Memory B cell (primary cell): ENCODE measurements around the gene PIF1.

Experiments
- ATAC-seq: fragments of 150-1000 bp; cut with Tn5 transposase; 2 replicates; pipeline ENCODE4 v1.10.0; 2021; ENCODE audit warnings: low read depth, mild to moderate bottlenecking, moderate library complexity
- DNase-seq, 2 donors: peaks; one replicate each; pipeline ENCODE4 v3.0.0; 2022; ENCODE audit warnings: low spot score in 2 of 2
- H3K27ac Mint-ChIP-seq: one replicate; pipeline ENCODE4 v1.8.0; 2022; ENCODE audit warnings: mild to moderate bottlenecking, moderate library complexity, mixed read lengths
- H3K27me3 Mint-ChIP-seq: one replicate; pipeline ENCODE4 v1.8.0; 2022; ENCODE audit warnings: mixed read lengths
- H3K36me3 Mint-ChIP-seq: one replicate; pipeline ENCODE4 v1.8.0; 2022; ENCODE audit warnings: mild to moderate bottlenecking, mixed read lengths
- H3K4me1 Mint-ChIP-seq: one replicate; pipeline ENCODE4 v1.8.0; 2022; ENCODE audit warnings: mixed read lengths
- H3K4me3 Mint-ChIP-seq: one replicate; pipeline ENCODE4 v1.8.0; 2022; ENCODE audit warnings: mild to moderate bottlenecking, moderate library complexity, mixed read lengths
- H3K9me3 Mint-ChIP-seq: one replicate; pipeline ENCODE4 v1.8.0; 2022; ENCODE audit warnings: mixed read lengths

The PIF1 gene

DNA sequence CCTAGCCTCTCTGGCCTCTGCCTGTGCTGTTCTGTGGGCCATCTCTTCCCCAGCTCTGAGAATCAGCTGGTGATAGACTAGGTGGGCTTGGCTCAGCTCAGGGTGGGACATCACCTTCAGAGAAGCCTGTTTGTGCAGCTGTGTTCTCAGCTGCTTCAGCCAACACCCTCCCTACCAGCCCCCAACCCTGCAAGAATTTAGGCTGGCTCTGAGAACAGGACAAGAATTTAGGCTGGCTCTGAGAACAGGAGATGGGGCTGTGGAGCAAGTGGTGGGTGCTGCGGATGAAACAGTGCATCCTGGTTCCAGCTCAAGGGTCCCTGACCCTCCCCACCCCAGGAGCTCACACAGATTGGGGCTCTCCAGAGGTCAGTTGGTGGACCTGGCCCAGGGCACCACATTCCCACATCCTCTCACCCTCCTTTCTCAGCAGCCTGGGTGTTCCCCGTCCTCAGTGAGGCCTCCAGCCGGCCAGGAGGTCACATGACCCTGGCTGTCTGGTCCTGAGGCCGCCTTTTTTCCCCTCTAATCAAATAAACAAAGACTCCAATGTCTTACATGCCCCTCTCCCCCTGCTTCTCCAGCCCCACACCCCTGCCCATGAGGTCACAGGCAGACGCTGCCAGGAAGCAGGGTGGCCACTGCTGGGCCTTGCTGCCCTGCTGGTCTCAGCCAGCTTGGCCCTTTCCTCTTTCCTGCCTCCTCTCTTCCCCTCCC is 31.1 kb upstream of the PIF1 start:
- no peaks in the 10 kb centered on the region for H3K27me3 Mint-ChIP-seq
- ATAC-seq (no peak), DNase-seq (no peak)
- H3K9me3 Mint-ChIP-seq, result no peaks in the 10 kb centered on the region
- H3K27ac Mint-ChIP-seq, result peak overlapping the region; percentile 79
- peaks cover 33% of the 10 kb centered on the region for H3K36me3 Mint-ChIP-seq
- peaks cover 42% of the 10 kb centered on the region for H3K4me1 Mint-ChIP-seq
- H3K4me3 Mint-ChIP-seq, result peak overlapping the region; percentile 28

- Mint-ChIP-seq H3K4me1 (peaks cover 49% of the 10 kb centered on the region), H3K36me3 (peaks cover 38% of the 10 kb centered on the region), H3K9me3 (no peaks in the 10 kb centered on the region), H3K4me3 (no peak overlapping the region), H3K27me3 (no peaks in the 10 kb centered on the region), H3K27ac (peak overlapping the region; percentile 38)
- no peak for DNase-seq
- ATAC-seq, result no peak
Observed at GRCh38 chr15:64855205-64855975, 29.9 kb upstream of the PIF1 start.

GRCh38 chr15:64854526-64854925 is 29.1 kb upstream of the PIF1 start:
- no peak overlapping the region for H3K4me3 Mint-ChIP-seq
- peaks cover 50% of the 10 kb centered on the region for H3K4me1 Mint-ChIP-seq
- H3K36me3 Mint-ChIP-seq, result peaks cover 37% of the 10 kb centered on the region
- no peaks in the 10 kb centered on the region for H3K27me3 Mint-ChIP-seq
- no peak overlapping the region for H3K27ac Mint-ChIP-seq
- no peak for ATAC-seq
- DNase-seq, result no peak
- H3K9me3 Mint-ChIP-seq, result no peaks in the 10 kb centered on the region

DNA sequence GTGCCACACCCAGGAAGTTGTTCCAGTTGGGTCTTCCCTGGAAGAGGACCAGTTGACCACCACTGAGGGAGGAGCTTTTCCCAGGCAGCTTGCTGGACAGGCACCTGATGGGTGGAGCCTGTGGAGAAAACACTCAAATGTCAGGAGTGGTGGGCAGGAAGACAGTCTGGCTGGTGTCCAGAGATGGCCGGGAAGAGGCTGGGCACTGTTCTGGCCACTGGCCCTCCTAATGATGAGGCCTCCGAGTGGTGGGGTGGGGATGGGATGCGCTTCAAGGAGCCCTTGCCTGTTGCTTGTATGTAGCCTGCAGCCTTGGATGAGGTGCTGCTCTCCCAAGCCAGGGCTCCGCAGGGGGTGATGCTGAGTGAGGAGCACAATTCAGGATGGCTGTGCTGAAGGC is 28.6 kb upstream of the PIF1 start:
- DNase-seq (no peak), ATAC-seq (no peak)
- Mint-ChIP-seq H3K36me3 (peaks cover 37% of the 10 kb centered on the region), H3K4me3 (no peak overlapping the region), H3K9me3 (no peaks in the 10 kb centered on the region), H3K4me1 (peaks cover 50% of the 10 kb centered on the region), H3K27me3 (no peaks in the 10 kb centered on the region), H3K27ac (no peak overlapping the region)

- Mint-ChIP-seq H3K4me3 (no peak overlapping the region), H3K36me3 (peaks cover 37% of the 10 kb centered on the region), H3K4me1 (peaks cover 45% of the 10 kb centered on the region), H3K9me3 (no peaks in the 10 kb centered on the region), H3K27ac (peak overlapping the region; percentile 67), H3K27me3 (no peaks in the 10 kb centered on the region)
- ATAC-seq, result no peak
- DNase-seq, result no peak
Observed at GRCh38 chr15:64851503-64851840, 26.0 kb upstream of the PIF1 start.

GRCh38 chr15:64850778-64851502 is 25.5 kb upstream of the PIF1 start:
- no peak overlapping the region for H3K4me3 Mint-ChIP-seq
- H3K36me3 Mint-ChIP-seq, result peaks cover 32% of the 10 kb centered on the region
- DNase-seq (no peak), ATAC-seq (no peak)
- peak overlapping the region; percentile 67 for H3K27ac Mint-ChIP-seq
- H3K9me3 Mint-ChIP-seq, result no peaks in the 10 kb centered on the region
- no peaks in the 10 kb centered on the region for H3K27me3 Mint-ChIP-seq
- H3K4me1 Mint-ChIP-seq, result peaks cover 44% of the 10 kb centered on the region

DNA sequence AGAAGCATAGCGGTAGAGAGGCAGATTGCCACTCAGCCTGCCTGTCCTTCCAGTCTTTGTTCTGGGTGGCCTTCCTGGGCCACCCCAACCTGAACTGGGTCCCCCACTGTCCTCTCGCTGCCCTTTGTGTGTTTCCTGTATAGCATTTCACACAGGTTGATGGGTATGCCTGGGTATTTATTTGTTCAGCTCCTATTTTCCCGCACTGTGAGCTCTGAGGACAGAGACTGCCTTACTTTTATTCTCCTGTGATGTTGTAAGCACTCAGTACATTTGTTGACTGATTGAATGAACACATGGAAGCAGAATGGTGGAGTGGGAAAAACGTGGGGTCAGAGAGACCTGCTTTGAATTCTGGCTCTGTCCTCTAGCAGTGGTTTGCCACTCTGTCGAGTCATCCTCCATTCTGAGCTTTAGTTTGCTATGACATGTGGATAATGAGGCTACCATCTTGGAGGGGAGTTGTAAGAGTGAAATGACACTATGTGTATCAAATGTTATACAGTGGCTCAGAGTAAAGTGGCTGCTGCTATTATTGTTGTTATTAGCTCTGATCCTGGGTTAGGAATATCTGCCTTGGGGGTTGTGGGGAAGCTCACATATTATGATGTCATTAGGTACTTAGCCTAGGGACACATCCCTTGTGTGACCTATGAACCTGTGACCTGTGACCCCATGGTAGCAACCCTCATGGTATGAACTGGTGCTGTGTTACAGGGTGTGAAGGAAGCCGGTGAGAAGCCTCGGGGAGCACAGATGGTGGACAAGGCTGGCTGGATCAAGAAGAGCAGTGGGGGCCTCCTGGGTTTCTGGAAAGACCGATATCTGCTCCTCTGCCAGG is 22.6 kb upstream of the PIF1 start:
- H3K4me3 Mint-ChIP-seq, result peak overlapping the region; percentile 8
- H3K27ac Mint-ChIP-seq, result peak overlapping the region; percentile 63
- H3K9me3 Mint-ChIP-seq, result no peaks in the 10 kb centered on the region
- no peak for ATAC-seq
- H3K4me1 Mint-ChIP-seq, result peaks cover 54% of the 10 kb centered on the region
- no peak for DNase-seq
- no peaks in the 10 kb centered on the region for H3K27me3 Mint-ChIP-seq
- peaks cover 24% of the 10 kb centered on the region for H3K36me3 Mint-ChIP-seq

GRCh38 chr15:64847448-64847847 is 22.0 kb upstream of the PIF1 start:
- H3K27ac Mint-ChIP-seq, result peak overlapping the region; percentile 63
- peaks cover 24% of the 10 kb centered on the region for H3K36me3 Mint-ChIP-seq
- H3K4me3 Mint-ChIP-seq, result peak overlapping the region; percentile 32
- H3K4me1 Mint-ChIP-seq, result peaks cover 58% of the 10 kb centered on the region
- H3K9me3 Mint-ChIP-seq, result no peaks in the 10 kb centered on the region
- no peaks in the 10 kb centered on the region for H3K27me3 Mint-ChIP-seq
- ATAC-seq, result no peak
- DNase-seq, result no peak

GRCh38 chr15:64847016-64847415 is 21.6 kb upstream of the PIF1 start:
- no peak for ATAC-seq
- peak overlapping the region; percentile 63 for H3K27ac Mint-ChIP-seq
- peaks cover 25% of the 10 kb centered on the region for H3K36me3 Mint-ChIP-seq
- H3K4me3 Mint-ChIP-seq, result peak overlapping the region; percentile 44
- H3K9me3 Mint-ChIP-seq, result no peaks in the 10 kb centered on the region
- no peaks in the 10 kb centered on the region for H3K27me3 Mint-ChIP-seq
- peaks cover 60% of the 10 kb centered on the region for H3K4me1 Mint-ChIP-seq
- no peak for DNase-seq

- Mint-ChIP-seq H3K27me3 (no peaks in the 10 kb centered on the region), H3K4me3 (peak overlapping the region; percentile 100), H3K9me3 (no peaks in the 10 kb centered on the region), H3K27ac (peak overlapping the region; percentile 63), H3K4me1 (peaks cover 54% of the 10 kb centered on the region), H3K36me3 (peaks cover 17% of the 10 kb centered on the region)
- ATAC-seq, result no peak
- DNase-seq, result no peak
Observed at GRCh38 chr15:64845831-64846595, 20.6 kb upstream of the PIF1 start.

DNA sequence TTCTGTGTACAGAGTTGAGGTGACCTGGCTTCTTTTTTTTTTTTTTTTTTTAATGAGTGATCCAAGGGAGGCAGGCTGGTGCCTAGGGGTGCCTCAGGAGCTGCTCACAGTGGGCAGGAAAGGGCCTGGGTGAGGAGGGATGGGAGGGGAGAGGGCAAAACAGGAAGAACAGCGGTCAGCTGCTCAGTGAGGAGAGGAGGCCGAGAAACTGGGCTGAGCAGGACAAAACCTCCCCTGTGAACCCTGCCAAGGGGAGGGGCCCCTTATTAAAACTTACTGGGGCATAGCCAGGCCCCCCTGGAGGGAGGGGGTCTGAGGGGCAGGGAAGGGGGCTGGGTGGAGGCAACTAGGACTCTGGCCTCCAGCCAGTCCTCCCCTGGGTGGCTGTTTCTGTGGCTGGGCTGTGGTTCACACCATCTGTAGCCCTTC is 19.8 kb upstream of the PIF1 start:
- Mint-ChIP-seq H3K4me3 (peak overlapping the region; percentile 100), H3K4me1 (peaks cover 56% of the 10 kb centered on the region), H3K27ac (peak overlapping the region; percentile 96), H3K36me3 (peaks cover 10% of the 10 kb centered on the region), H3K9me3 (no peaks in the 10 kb centered on the region), H3K27me3 (no peaks in the 10 kb centered on the region)
- no peak for ATAC-seq
- DNase-seq, result no peak

DNA sequence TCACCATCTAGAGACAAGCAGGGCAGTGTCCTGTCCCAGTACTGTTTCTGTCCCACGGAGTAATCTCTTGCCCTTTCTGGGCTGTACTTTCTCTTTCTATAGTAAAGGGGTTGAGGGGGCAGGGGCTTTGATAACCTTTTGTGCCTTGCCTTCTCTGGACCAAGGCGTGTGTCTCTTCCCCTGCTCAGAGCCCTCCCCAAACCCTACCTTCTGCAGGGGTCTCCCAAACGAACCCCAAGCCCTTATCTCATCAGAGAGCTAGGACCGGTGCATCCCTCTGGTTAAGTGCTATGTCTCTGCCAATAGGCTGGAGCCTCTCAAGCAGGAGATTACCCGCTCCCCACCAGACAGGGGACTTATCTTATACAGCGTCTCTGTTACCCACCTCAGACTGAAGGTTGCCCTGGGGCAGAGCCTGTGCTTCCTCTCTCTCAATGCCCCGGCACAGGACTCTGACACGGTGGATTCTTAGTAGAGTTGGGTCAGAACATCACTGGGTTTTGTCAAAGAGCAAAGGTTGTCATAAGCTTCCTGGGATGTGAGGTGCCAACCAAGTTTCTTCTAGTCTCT is 19.2 kb upstream of the PIF1 start:
- Mint-ChIP-seq H3K4me1 (peaks cover 56% of the 10 kb centered on the region), H3K9me3 (no peaks in the 10 kb centered on the region), H3K36me3 (peaks cover 10% of the 10 kb centered on the region), H3K27me3 (no peaks in the 10 kb centered on the region), H3K27ac (peak overlapping the region; percentile 96), H3K4me3 (peak overlapping the region; percentile 100)
- no peak for DNase-seq
- ATAC-seq, result peak; percentile 28

- Mint-ChIP-seq H3K4me3 (peak overlapping the region; percentile 100), H3K27me3 (no peaks in the 10 kb centered on the region), H3K4me1 (peaks cover 56% of the 10 kb centered on the region), H3K27ac (peak overlapping the region; percentile 96), H3K36me3 (peaks cover 10% of the 10 kb centered on the region), H3K9me3 (no peaks in the 10 kb centered on the region)
- DNase-seq (no peak), ATAC-seq (no peak)
Observed at GRCh38 chr15:64843991-64844390, 18.5 kb upstream of the PIF1 start.
